HPDE6-E6E7 (cell line): ENCODE data around the gene KCNQ1.

Experiments
- DNase-seq: peaks from one replicate; pipeline ENCODE4 v3.0.0; 2011; ENCODE audit warnings: missing footprints; ENCODE audit errors: extremely low spot score

Gene KCNQ1

DNA sequence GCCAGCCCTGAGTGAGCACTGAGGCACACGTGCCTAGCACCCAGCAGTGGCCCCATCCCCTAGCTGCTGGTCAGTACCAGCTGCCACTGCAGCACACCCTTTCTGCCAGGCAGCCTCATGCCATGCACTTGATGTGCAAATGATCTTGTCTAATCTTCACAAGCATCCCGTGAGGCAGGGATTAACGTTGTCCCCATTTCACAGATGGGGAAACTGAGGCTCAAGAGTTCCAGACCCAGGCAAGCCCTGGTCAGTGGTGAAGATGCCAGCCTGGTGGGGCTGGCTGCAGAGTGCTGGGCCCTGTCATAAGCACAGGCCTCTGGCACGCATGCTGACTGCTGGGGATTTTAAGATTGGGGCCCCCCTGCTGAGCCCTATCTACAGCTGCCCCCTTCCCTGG is 449.1 kb downstream of the KCNQ1 start:
- DNase-seq: no peak

DNA sequence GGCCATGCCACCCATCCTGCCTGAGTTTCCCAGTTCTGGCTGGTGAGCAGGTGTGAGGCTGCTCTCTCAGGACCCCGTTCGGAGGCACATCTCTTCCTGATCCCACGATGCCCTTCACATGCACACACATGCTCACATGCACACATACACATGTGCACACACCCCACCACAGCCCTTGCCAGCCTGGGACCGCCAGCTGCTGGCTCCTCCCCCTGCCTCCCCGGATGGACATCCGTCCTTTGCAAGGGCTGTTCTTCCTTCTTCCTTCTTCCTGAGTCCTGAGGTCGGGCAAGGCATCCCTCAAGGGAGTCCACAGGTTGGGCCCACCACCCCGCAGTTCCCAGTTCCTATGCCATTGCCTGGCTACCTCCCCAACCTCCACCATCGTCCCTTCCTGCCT is 451.2 kb downstream of the KCNQ1 start:
- DNase-seq: no peak

DNA sequence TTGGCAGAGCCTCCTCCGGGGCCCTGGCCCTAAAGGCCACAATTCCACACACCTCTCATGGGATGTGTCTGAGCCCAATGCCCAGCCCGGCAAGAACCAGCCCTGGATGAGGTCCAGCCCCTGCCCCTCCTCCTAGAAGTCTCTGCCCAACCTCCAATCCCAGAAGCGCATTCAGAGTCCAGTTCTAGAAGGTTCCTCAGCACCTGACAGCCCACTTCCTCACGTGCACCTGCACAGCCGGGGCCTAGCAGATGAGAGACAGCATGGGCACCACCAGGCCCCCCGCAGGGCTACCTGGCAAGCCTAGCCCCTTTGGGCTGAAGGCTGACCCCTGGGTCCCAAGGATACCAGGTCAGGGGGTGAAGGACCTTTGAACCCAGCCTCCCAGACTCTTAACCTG is 452.2 kb downstream of the KCNQ1 start:
- no peak for DNase-seq

DNA sequence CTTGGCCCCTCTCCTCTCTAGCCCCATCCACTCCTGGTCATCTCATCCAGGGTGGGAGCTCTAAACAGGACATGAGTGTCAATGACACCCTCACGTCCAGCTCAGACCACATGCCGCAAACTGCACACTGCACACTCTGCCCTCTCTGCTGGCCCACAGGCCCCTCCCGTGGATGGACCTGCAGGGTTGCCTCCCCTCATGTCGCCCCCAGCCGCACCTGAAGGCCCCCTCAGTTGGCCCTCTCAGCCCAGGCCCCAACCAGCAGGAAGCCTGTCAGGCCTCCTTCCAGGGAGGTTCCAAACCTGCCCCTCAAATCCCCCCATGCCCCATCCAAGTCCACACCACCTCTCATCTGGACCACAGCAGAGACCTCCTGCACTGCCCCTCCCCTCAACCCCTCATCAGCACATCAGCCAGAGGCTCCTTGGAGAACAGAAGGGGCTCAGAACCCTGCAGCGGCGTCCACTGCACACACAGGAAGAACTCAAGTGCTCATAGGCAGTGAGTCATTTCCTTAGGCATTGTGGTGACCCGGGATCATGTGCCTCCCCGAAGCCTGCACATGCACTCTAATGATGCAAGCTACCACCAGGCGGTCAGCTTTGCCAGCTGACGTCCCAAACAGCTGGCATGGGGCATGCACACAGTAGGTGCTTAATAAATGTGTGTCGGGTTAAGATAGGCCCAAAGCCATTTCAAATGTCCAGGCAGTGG is 453.7 kb downstream of the KCNQ1 start:
- peak; percentile 84 for DNase-seq
